Measurements from ENCODE around the gene ACY1.

ACY1 gene

DNA sequence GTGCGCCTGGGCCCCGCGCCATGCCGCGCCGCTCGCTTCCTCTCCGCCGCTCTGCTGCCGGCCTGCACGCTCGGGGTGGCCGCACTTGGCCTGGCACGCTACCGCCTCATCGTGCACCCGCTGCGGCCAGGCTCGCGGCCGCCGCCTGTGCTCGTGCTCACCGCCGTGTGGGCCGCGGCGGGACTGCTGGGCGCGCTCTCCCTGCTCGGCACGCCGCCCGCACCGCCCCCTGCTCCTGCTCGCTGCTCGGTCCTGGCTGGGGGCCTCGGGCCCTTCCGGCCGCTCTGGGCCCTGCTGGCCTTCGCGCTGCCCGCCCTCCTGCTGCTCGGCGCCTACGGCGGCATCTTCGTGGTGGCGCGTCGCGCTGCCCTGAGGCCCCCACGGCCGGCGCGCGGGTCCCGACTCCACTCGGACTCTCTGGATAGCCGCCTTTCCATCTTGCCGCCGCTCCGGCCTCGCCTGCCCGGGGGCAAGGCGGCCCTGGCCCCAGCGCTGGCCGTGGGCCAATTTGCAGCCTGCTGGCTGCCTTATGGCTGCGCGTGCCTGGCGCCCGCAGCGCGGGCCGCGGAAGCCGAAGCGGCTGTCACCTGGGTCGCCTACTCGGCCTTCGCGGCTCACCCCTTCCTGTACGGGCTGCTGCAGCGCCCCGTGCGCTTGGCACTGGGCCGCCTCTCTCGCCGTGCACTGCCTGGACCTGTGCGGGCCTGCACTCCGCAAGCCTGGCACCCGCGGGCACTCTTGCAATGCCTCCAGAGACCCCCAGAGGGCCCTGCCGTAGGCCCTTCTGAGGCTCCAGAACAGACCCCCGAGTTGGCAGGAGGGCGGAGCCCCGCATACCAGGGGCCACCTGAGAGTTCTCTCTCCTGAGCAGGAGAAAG is 27.2 kb upstream of the ACY1 start:
- Mint-ChIP-seq H3K27ac (no peak overlapping the region), H3K4me3 (peak overlapping the region; percentile 26), H3K36me3 (ENCODE audit: low read depth) (peaks cover 4% of the 10 kb centered on the region), H3K4me1 (ENCODE audit: low read depth) (peaks cover 5% of the 10 kb centered on the region), H3K9me3 (no peaks in the 10 kb centered on the region), H3K27me3 (peaks cover 21% of the 10 kb centered on the region)

DNA sequence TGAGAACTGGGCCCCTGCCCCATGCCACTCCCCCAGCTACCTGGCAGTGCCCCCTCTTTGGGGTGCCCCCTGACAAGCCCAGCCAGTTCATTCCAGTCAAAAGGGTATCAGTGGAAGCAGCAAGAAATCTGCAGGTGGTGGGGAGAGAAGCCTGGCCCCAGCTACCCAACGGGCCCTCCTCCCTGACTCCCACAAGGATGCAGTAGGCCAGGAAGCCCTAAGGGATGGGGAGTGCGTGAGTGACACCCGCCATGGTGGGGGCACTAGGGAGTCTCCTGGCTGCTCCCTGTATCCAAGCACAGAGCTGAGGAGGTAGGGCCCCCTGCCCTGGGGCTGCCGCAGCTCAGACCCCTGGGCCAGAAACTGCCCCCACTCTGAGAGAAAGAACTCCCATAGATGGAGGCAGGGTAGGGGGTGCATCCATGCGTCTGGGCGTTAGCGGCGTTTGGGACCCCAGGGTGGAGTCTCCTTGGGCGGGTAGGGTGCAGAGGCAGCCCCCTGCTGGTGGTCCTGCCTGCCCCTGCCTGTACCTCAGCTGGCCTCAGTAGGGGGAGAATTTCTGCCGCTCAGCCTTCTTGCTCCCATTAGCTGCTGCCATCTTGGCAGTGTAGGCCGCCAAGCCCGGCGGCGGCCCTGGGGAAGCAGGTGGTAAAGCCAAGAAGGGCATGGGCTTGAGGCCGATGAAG is 25.7 kb upstream of the ACY1 start:
- Mint-ChIP-seq H3K9me3 (no peaks in the 10 kb centered on the region), H3K4me3 (no peak overlapping the region), H3K27me3 (peaks cover 21% of the 10 kb centered on the region), H3K4me1 (ENCODE audit: low read depth) (peaks cover 5% of the 10 kb centered on the region), H3K27ac (no peak overlapping the region), H3K36me3 (ENCODE audit: low read depth) (peaks cover 4% of the 10 kb centered on the region)

DNA sequence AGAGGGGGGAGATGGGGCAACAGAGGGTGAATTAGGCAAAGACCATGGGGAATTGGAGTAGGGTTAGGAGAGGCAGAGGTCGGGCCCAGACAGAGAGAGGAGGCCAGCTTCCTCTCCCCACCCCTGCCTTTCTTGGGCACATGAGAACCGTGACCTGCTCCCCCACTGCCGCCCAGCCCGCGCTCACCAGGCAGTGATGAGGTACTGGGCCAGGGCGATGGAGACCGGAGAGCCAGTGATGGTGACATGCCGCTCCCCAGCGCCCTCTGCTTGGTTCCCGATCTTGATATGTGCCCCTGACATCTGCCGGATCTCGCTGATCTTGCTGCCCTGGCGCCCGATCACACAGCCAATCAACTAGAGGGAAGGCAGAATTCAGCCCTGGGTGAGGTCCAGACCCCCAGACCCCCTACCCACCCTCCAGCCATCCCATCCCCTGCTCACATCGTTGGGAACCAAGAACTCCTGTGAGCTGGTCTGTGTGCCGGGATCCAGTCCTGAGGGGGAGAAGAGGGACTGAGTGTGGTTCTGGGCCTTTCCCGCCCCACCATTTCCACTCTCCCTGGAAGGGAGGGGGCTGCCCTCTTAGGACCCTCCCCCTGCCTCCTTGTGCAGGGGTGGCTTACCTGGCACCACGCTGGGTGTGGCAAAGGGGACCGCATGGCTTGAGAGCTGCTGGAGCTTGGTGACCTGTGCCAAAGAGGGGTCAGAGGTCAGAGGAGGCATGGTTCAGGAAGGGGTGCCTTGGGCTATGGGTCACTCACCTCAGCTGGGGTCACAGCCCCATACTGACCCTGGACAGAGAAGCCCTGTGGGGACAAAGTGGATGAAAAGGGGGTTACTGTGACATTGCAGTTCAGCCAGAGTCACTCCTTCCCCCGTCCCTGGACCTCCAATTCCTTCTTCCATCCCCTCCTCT is 24.5 kb upstream of the ACY1 start:
- Mint-ChIP-seq H3K36me3 (ENCODE audit: low read depth) (peaks cover 4% of the 10 kb centered on the region), H3K27ac (no peak overlapping the region), H3K9me3 (no peaks in the 10 kb centered on the region), H3K4me1 (ENCODE audit: low read depth) (peaks cover 5% of the 10 kb centered on the region), H3K4me3 (no peak overlapping the region), H3K27me3 (peaks cover 14% of the 10 kb centered on the region)

DNA sequence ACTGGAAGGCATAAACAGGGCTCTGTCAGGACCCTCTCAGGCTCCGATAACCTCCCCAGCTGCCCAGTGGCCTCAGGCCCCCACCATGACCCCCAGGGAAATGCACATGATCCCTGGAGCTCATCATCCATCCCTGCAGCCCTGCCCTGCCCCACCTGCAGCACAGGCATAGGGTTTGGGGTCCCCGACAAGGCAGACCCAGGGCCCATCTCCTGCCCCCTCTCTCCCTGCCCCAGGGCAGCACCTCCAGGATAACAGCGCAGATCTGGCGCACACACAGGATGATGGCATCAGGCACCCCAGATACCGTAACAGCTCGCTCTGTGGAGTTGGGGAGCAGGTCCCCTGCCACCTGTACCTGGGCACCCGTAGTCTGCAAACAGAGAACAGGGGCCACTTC is 23.7 kb upstream of the ACY1 start:
- H3K4me3 Mint-ChIP-seq = no peak overlapping the region
- H3K27me3 Mint-ChIP-seq = peaks cover 6% of the 10 kb centered on the region
- peaks cover 4% of the 10 kb centered on the region for H3K36me3 Mint-ChIP-seq (ENCODE audit: low read depth)
- H3K27ac Mint-ChIP-seq = no peak overlapping the region
- H3K4me1 Mint-ChIP-seq (ENCODE audit: low read depth) = peaks cover 5% of the 10 kb centered on the region
- no peaks in the 10 kb centered on the region for H3K9me3 Mint-ChIP-seq

DNA sequence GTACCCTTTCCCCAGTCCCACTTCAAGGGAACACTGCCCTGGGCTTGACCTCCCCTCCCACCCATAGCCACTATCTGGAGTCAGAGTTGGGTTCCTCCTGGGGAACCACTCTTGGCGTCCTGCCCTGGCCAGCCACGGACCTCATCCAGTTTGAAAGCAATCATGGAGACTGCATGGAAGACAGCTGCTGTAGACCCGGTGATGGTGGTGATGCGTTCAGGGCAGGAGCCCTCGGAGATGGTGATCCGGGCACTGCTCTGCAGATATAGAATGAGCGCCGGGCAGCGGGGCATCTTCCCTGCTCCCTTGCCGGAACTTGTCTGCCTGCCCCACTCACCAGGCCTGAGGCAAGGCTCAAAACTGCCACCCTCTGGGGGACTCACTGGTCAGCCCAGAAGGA is 22.9 kb upstream of the ACY1 start:
- Mint-ChIP-seq H3K4me3 (no peak overlapping the region), H3K27ac (no peak overlapping the region), H3K36me3 (ENCODE audit: low read depth) (peaks cover 4% of the 10 kb centered on the region), H3K9me3 (no peaks in the 10 kb centered on the region), H3K4me1 (ENCODE audit: low read depth) (peaks cover 5% of the 10 kb centered on the region), H3K27me3 (peaks cover 3% of the 10 kb centered on the region)

DNA sequence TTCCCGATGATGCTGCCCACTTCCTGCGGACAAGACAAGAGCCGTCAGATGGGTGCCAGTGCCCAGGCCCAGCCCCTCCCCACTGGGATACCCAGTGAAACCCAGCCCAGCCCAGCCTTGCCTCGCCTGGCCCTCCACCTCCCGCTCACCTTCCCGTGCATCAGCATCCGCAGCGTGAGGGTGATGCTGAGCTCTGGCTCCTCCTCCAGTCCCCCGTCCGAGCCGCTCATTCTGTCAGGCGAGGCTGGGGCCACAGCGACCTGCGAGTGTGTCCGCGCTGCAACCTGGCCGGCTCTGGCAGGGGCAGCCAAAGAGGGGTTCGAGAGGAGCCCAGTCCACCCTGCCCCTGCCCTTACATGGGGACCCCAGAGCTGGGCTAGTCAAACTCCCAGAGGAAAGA is 22.3 kb upstream of the ACY1 start:
- Mint-ChIP-seq H3K36me3 (ENCODE audit: low read depth) (peaks cover 4% of the 10 kb centered on the region), H3K27me3 (peaks cover 3% of the 10 kb centered on the region), H3K4me1 (ENCODE audit: low read depth) (peaks cover 5% of the 10 kb centered on the region), H3K4me3 (no peak overlapping the region), H3K27ac (no peak overlapping the region), H3K9me3 (no peaks in the 10 kb centered on the region)

DNA sequence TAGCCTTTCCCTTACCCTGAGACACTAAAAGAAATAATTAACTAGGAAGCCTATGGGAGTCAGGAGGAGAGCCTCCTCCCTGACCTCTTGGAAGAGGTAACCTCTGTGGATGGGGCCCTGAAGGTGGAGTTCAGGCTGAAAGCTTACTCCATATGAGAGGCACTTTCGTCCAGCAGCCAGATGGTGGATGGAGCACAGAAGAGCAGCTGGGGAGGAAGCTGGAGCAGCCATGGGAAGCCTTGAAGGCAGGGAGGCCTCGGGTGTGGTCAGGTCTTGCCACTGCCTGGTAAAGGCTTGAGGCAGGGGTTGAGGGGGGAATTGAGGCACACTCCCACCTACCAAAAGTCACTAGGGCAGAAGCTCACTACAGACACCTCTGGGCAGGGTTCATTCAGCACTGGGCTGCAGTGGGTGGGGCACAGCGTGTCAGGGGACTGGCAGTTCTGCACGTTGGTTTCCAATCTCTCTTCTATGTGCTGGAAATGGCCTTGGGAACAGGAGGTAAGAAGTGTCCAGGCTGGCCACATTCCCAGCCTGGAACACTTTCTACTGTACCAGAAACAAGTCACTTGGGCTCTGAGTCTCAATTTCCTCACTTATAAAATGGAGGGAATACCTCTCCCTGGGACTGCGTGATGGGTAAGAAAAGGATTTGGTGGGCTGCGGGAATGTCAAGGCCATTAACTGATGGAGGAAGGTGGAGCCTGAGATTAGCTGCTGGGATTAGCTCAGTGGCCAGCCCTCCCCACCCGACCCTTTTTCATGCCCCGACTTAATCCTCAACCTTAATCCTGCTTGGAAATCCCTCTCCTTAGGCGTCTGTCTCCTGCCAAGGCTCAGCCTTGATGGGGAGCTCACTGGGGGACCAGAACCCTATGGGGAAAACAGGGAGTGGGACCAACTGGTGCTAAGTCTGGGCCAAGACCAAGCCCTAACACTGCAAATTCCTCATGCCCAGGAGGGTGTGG is 21.4 kb upstream of the ACY1 start:
- H3K27ac Mint-ChIP-seq = no peak overlapping the region

DNA sequence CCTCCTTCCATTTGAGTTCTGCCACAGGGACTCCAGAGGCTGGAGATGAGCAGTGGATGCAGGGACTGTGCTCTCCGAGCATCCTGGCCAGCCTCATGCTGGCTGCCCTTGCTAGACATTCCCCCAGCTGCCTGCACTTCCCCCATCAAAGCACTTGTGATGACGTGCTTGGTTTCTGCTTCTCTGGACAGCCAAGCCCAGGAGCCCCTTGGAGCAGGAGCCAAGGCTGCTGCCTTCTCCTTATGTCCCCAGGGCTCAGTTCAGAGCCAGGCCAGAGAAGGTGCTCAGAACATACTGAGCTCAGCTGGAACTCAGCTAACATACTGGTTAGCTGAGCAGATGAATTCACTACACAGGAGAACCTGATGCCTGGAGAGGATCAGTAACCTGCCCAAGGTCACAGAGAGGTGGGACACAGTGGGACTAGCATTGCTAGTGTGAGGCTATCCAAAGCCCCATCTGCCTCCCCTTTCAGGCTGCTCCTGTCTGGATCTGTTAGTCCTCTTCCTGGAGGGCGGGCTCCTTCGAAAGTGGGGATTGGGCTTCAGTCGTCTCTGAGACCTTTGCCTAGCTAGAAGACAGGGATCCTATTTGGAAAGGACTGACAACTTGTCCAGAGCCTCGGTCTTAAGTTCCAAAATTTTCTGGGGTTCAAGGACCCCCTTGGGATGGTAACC is 20.3 kb upstream of the ACY1 start:
- no peaks in the 10 kb centered on the region for H3K9me3 Mint-ChIP-seq
- peaks cover 4% of the 10 kb centered on the region for H3K36me3 Mint-ChIP-seq (ENCODE audit: low read depth)
- no peak overlapping the region for H3K4me3 Mint-ChIP-seq
- H3K27me3 Mint-ChIP-seq = no peaks in the 10 kb centered on the region
- peaks cover 4% of the 10 kb centered on the region for H3K4me1 Mint-ChIP-seq (ENCODE audit: low read depth)
- no peak overlapping the region for H3K27ac Mint-ChIP-seq

More for the DNA sequence above, 21.4 kb upstream of the ACY1 start:
- no peak overlapping the region for H3K4me3 Mint-ChIP-seq
- H3K27me3 Mint-ChIP-seq = no peaks in the 10 kb centered on the region
- no peaks in the 10 kb centered on the region for H3K9me3 Mint-ChIP-seq
- peaks cover 4% of the 10 kb centered on the region for H3K36me3 Mint-ChIP-seq (ENCODE audit: low read depth)
- peaks cover 4% of the 10 kb centered on the region for H3K4me1 Mint-ChIP-seq (ENCODE audit: low read depth)

DNA sequence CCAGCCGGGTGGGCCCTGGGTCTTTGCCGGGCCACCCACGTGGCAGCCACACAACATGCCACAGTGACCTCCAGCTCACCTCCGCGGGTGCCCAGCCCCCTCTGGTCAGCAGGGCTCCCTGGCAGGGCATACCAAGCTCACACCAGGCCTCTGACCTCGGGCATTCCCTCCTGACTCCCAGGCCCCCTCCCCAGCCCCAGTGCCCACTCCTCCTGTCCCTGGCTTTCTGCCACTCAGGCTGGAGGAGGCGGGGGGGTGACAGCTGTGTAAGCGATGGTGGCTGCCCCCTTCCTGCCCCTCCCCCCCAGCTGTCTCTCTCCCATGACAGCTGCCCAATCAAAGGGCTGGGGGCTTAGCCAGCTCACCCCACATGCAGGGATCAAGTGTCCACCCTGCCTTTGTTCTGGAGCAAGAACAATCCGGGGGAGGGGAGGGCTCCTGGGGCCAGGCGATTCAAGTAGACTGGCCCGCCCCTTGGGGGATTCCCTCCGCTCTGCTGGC is 19.3 kb upstream of the ACY1 start:
- H3K4me1 Mint-ChIP-seq (ENCODE audit: low read depth) = peaks cover 8% of the 10 kb centered on the region
- H3K4me3 Mint-ChIP-seq = no peak overlapping the region
- H3K27me3 Mint-ChIP-seq = no peaks in the 10 kb centered on the region
- H3K9me3 Mint-ChIP-seq = no peaks in the 10 kb centered on the region
- H3K27ac Mint-ChIP-seq = no peak overlapping the region
- no peaks in the 10 kb centered on the region for H3K36me3 Mint-ChIP-seq (ENCODE audit: low read depth)

DNA sequence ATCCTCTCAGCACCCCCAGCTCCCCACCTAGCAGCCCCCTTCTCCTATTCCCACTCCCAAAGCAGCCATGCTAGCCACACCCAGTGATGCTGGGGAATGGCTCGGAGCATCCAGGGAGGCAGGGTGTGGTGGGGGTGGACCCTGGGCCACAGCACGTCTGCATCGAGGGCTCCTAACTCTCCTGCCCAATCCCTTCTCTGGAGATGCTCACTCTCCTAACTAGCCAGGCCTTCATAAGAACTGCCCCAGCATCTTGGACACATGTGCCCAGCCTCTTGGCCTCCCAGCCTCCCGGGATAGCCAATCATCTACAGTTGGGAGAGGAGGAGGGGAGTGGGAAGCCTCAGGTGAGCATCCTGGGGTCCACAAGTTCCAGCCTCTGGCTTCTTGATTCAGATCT is 18.8 kb upstream of the ACY1 start:
- Mint-ChIP-seq H3K27ac (no peak overlapping the region), H3K4me1 (ENCODE audit: low read depth) (peaks cover 11% of the 10 kb centered on the region), H3K9me3 (no peaks in the 10 kb centered on the region), H3K36me3 (ENCODE audit: low read depth) (no peaks in the 10 kb centered on the region), H3K4me3 (no peak overlapping the region), H3K27me3 (no peaks in the 10 kb centered on the region)

DNA sequence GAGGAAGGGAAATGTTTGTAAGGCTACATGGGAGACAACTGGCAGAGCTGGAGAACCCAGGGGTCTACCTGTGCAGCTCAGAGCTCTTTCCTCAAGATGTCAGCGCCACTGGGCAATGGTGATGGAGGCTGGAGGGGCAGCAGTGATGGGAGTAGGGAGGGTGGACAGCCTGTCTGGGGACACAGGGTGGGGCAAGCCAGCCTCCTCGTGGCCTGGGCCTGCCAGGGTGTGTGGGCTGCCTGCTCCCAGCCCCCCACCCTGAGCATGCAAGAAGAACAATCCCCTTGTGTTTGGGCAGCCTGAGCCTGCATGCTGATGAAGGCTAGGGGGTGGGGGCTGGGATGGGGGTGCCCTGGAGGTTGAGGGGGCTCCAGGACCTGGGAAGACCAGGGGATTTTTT is 17.3 kb upstream of the ACY1 start:
- Mint-ChIP-seq H3K36me3 (ENCODE audit: low read depth) (no peaks in the 10 kb centered on the region), H3K9me3 (no peaks in the 10 kb centered on the region), H3K27ac (no peak overlapping the region), H3K27me3 (no peaks in the 10 kb centered on the region), H3K4me1 (ENCODE audit: low read depth) (peaks cover 11% of the 10 kb centered on the region), H3K4me3 (no peak overlapping the region)

DNA sequence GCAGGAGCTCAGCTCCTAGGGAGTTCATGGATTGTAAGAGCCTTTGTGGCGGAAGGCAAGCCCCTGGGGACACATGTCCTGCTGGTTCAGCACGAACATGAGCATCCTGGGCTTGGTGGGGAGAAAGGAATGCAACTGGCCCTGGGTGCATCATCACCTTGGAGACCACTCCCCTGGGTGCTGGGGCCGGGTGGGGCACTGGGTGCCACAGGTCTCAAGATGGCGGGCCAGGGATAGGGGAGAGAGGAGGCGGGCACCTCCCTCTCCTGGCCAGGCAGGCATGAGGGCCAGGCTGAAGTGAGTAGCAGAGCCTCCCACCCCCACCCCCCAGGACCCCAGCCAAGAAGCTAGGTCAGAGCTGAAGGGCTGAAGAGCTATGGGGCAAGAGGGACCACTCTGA is 16.8 kb upstream of the ACY1 start:
- H3K27me3 Mint-ChIP-seq = no peaks in the 10 kb centered on the region
- H3K36me3 Mint-ChIP-seq (ENCODE audit: low read depth) = no peaks in the 10 kb centered on the region
- no peak overlapping the region for H3K27ac Mint-ChIP-seq

DNA sequence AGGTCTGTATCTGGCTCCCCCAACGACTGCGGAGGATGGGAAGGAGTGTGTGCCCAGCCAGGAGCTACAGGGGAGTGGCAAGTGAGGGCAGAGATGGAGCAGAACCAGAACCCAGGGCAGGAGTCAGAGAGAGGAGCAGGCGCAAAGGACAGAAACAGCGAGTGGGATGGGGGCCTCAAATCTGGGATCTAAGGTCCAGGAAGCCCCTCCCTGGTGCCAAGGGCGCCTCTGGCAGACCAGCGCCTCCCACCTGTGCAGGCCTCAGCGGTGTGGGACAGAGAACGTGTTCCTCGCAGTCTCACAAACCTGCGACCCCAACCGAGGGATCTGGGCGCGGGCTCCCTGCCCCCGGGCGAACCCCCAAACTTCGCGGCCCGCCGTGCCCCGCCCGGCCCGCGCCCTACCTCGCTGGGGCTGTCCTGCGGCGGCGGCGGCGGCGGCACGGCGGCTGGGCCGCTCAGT is 16.4 kb upstream of the ACY1 start:
- Mint-ChIP-seq H3K4me1 (ENCODE audit: low read depth) (peaks cover 11% of the 10 kb centered on the region), H3K9me3 (no peaks in the 10 kb centered on the region), H3K4me3 (peak overlapping the region; percentile 74), H3K27ac (no peak overlapping the region), H3K36me3 (ENCODE audit: low read depth) (no peaks in the 10 kb centered on the region), H3K27me3 (no peaks in the 10 kb centered on the region)

More for the DNA sequence above, 16.8 kb upstream of the ACY1 start:
- peaks cover 11% of the 10 kb centered on the region for H3K4me1 Mint-ChIP-seq (ENCODE audit: low read depth)
- H3K4me3 Mint-ChIP-seq = peak overlapping the region; percentile 74
- no peaks in the 10 kb centered on the region for H3K9me3 Mint-ChIP-seq

Measured in stimulated activated naive CD8-positive, alpha-beta T cell treated with anti-CD3 and anti-CD28 coated beads, Interleukin-15, Interleukin-2, amounts not matched to agents 100 ng/mL and 50 ng/mL, for 24 hours (primary cell).